Endodermal cell (in vitro differentiated cells): ENCODE results near the gene WDR7. TPM values are rescaled to one million over a fixed set of nuclear protein-coding genes. Genes with fewer than 3 reads are reported as not detected.

Source experiments
- DNase-seq: peaks from one replicate; pipeline ENCODE4 v3.0.0-alpha.2; 2017
- H3K27ac ChIP-seq: 2 replicates; pipeline ENCODE4 v1.5.1; 2013; ENCODE audit warnings: mild to moderate bottlenecking, low read depth, low read length, moderate library complexity
- H3K27me3 ChIP-seq: 2 replicates; pipeline ENCODE4 v1.6.1; 2013; ENCODE audit warnings: mild to moderate bottlenecking, low read length, moderate library complexity; ENCODE audit not compliant: insufficient read depth, control insufficient read depth, poor library complexity, severe bottlenecking
- H3K36me3 ChIP-seq: 2 replicates; pipeline ENCODE4 v1.7.0; 2013; ENCODE audit warnings: mild to moderate bottlenecking, low read length, moderate library complexity; ENCODE audit not compliant: control insufficient read depth, insufficient read depth
- H3K4me1 ChIP-seq: one replicate; pipeline ENCODE4 v1.7.0; 2013; ENCODE audit warnings: low read length; ENCODE audit not compliant: control insufficient read depth, insufficient read depth
- H3K4me3 ChIP-seq: 2 replicates; pipeline ENCODE4 v1.5.1; 2013; ENCODE audit warnings: mild to moderate bottlenecking, low read length, moderate library complexity
- H3K9ac ChIP-seq: 2 replicates; pipeline ENCODE4 v1.6.1; 2013; ENCODE audit warnings: mild to moderate bottlenecking, low read length, moderate library complexity; ENCODE audit not compliant: poor library complexity, severe bottlenecking; ENCODE audit errors: extremely low read depth
- H3K9me3 ChIP-seq: 2 replicates; pipeline ENCODE4 v1.6.1; 2013; ENCODE audit warnings: mild to moderate bottlenecking, low read length, moderate library complexity; ENCODE audit not compliant: control insufficient read depth
- H3K27ac Mint-ChIP-seq: 2 replicates; pipeline ENCODE4 v1.8.0; 2020; ENCODE audit warnings: mixed read lengths
- H3K27me3 Mint-ChIP-seq: 2 replicates; pipeline ENCODE4 v1.8.0; 2021; ENCODE audit warnings: mild to moderate bottlenecking, mixed read lengths; ENCODE audit not compliant: insufficient read depth
- H3K36me3 Mint-ChIP-seq: 2 replicates; pipeline ENCODE4 v1.8.0; 2020; ENCODE audit warnings: low read depth, mixed read lengths
- H3K4me1 Mint-ChIP-seq: 2 replicates; pipeline ENCODE4 v1.8.0; 2020; ENCODE audit warnings: mixed read lengths
- H3K4me3 Mint-ChIP-seq: 2 replicates; pipeline ENCODE4 v1.8.0; 2020; ENCODE audit warnings: mild to moderate bottlenecking, moderate library complexity, mixed read lengths
- H3K9me3 Mint-ChIP-seq: 2 replicates; pipeline ENCODE4 v1.8.0; 2020; ENCODE audit warnings: mild to moderate bottlenecking, mixed read lengths
- WGBS, 2 experiments: methylation state at CpG; one replicate each; pipeline versions ENCODE4 v1.1.5 to v1.1.7; 2013; ENCODE audit warnings: missing lambda C conversion rate in 2 of 2, mixed read lengths in 1 of 2; ENCODE audit not compliant: insufficient coverage in 1 of 2, insufficient read length in 1 of 2; 5-methylcytosine and 5-hydroxymethylcytosine counted together
- total RNA-seq, 2 donors: library from RNA; stranded (reverse); fragmentation: NEBNext Ultra II Directional in 1 of 2; extraction: Animal tissue kit (Norgen Biotek cat#: 25700) in 1 of 2; gene quantifications; 2 replicates in 1 of 2; 3 replicates in 1 of 2; pipeline ENCODE4 v1.2.1, GENCODE V29; 2021
- TF ChIP-seq, protein P1 (sequence below): fragments of 200-600 bp; sonication (generic); conservative IDR thresholded peaks from 2 replicates; pipeline ENCODE4 v1.5.0; 2021; ENCODE audit warnings: antibody characterized with exemption, mild to moderate bottlenecking

WDR7 gene
- total RNA-seq, 2 donors from 2014 or later, result 17.1 to 22.5 TPM

DNA sequence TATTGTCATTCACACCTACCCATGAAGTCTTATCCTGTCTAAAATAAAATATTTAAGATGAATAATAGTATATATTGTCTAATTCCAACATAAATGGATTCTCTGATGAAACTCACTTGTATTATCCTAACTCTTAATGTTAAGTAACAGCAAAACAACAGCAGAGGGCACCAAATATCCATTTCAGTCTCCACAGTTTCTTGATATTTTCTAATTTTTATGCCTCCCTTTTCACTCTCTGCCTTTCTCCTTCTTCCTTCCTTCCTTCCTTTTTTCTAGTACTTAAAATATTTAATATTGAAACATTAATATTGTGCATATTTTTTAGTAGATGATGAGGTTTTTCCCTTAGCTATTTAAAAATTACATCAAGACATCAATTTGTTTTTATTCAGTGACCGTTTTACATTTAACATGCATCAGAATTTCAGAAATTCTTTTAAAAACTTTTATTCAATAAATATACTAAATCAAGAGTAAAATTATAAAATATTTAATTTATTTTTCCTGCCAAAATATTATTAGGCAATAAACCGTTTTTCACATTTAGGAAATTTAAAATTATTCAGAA is 97.6 kb downstream of the WDR7 start:
- TF ChIP-seq, protein P1, sequence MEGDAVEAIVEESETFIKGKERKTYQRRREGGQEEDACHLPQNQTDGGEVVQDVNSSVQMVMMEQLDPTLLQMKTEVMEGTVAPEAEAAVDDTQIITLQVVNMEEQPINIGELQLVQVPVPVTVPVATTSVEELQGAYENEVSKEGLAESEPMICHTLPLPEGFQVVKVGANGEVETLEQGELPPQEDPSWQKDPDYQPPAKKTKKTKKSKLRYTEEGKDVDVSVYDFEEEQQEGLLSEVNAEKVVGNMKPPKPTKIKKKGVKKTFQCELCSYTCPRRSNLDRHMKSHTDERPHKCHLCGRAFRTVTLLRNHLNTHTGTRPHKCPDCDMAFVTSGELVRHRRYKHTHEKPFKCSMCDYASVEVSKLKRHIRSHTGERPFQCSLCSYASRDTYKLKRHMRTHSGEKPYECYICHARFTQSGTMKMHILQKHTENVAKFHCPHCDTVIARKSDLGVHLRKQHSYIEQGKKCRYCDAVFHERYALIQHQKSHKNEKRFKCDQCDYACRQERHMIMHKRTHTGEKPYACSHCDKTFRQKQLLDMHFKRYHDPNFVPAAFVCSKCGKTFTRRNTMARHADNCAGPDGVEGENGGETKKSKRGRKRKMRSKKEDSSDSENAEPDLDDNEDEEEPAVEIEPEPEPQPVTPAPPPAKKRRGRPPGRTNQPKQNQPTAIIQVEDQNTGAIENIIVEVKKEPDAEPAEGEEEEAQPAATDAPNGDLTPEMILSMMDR, result peak; percentile 85
- no peaks in the 10 kb centered on the region for H3K9me3 ChIP-seq
- Mint-ChIP-seq H3K4me1 (peaks cover 6% of the 10 kb centered on the region), H3K36me3 (no peaks in the 10 kb centered on the region), H3K4me3 (no peak overlapping the region), H3K9me3 (no peaks in the 10 kb centered on the region), H3K27me3 (no peaks in the 10 kb centered on the region), H3K27ac (no peak overlapping the region)
- no peak overlapping the region for H3K9ac ChIP-seq
- no peak for DNase-seq
- no peaks in the 10 kb centered on the region for H3K27me3 ChIP-seq
- H3K27ac ChIP-seq, result no peak overlapping the region
- H3K4me1 ChIP-seq, result no peaks in the 10 kb centered on the region
- WGBS, 2 experiments, result 83% methylated on average over 2 of the region's 2 CpGs; no CpG with 5 or more reads in 1 of the 2 experiments
- no peaks in the 10 kb centered on the region for H3K36me3 ChIP-seq
- no peak overlapping the region for H3K4me3 ChIP-seq

DNA sequence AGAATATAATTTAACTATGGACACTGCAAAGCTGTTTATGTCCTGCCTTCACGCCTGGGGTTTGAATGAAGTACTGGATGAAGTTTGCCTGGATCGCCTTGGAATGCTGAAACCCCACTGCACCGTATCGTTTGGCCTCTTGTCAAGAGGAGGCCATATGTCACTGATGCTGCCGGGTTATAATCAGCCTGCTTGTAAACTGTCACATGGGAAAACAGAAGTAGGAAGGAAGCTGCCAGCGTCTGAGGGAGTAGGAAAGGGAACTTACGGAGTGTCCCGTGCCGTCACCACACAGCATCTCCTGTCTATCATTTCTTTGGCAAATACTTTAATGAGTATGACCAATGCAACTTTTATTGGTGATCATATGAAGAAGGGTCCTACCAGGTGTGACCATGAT is 105.8 kb downstream of the WDR7 start:
- Histone ChIP-seq H3K27me3 (no peaks in the 10 kb centered on the region), H3K4me3 (no peak overlapping the region), H3K27ac (peak overlapping the region; percentile 82), H3K36me3 (no peaks in the 10 kb centered on the region), H3K9ac (no peak overlapping the region), H3K9me3 (no peaks in the 10 kb centered on the region), H3K4me1 (no peaks in the 10 kb centered on the region)
- Mint-ChIP-seq H3K4me1 (no peaks in the 10 kb centered on the region), H3K4me3 (no peak overlapping the region), H3K27ac (no peak overlapping the region), H3K36me3 (peaks cover 3% of the 10 kb centered on the region), H3K27me3 (no peaks in the 10 kb centered on the region), H3K9me3 (no peaks in the 10 kb centered on the region)
- TF ChIP-seq, protein P1, result no peak
- no peak for DNase-seq
- WGBS, 2 experiments, result 79 to 91% methylated on average over 4 to 9 of the region's 9 CpGs

DNA sequence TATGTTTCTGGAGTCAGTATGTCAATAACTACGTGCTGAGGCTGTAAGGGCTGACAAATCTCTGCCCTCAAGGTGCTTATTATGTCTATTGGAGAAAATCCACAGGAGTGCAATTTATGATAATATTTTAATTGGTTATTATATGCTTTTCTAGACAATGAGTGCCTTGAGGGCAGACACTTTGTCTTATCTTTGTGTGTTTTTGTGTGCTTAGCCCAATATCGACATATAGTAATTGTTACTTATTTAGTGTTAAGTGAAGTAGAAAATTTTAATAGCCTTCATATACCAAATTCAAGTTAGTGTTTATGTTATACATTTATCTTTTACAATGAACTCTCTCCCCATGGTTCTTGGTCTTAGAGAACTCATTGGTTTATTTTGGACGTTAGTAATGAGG is 118.9 kb downstream of the WDR7 start:
- no peak overlapping the region for H3K4me3 ChIP-seq
- no peak overlapping the region for H3K4me3 Mint-ChIP-seq
- H3K9me3 Mint-ChIP-seq, result no peaks in the 10 kb centered on the region
- no peak overlapping the region for H3K27ac Mint-ChIP-seq
- H3K4me1 Mint-ChIP-seq, result no peaks in the 10 kb centered on the region
- H3K36me3 Mint-ChIP-seq, result peaks cover 5% of the 10 kb centered on the region
- H3K9me3 ChIP-seq, result no peaks in the 10 kb centered on the region
- no peak overlapping the region for H3K27ac ChIP-seq
- no peak overlapping the region for H3K9ac ChIP-seq
- no peaks in the 10 kb centered on the region for H3K36me3 ChIP-seq
- DNase-seq, result no peak
- TF ChIP-seq, protein P1, result no peak
- H3K27me3 ChIP-seq, result no peaks in the 10 kb centered on the region
- no peaks in the 10 kb centered on the region for H3K4me1 ChIP-seq
- no peaks in the 10 kb centered on the region for H3K27me3 Mint-ChIP-seq
- WGBS, 2 experiments, result 88 to 89% methylated on average over 1 to 3 of the region's 3 CpGs
